Peyer's patch (tissue), 4 donors: Measurements from ENCODE around the gene GJA5.

Experiments
- CTCF ChIP-seq, 6 experiments: fragments of 450-650 bp in 4 of 6; fragments of 200-600 bp in 2 of 6; sonication (generic) in 1 of 6; IDR thresholded peaks; one replicate each; pipeline ENCODE4 v1.5.1; 2017 to 2019; ENCODE audit warnings: antibody characterized with exemption in 6 of 6, mild to moderate bottlenecking in 3 of 6, moderate library complexity in 1 of 6
- POLR2A ChIP-seq, 2 donors: fragments of 450-650 bp; IDR thresholded peaks; one replicate each; pipeline ENCODE4 v1.5.1; 2017; ENCODE audit warnings: antibody characterized with exemption in 2 of 2, mild to moderate bottlenecking in 2 of 2, moderate library complexity in 2 of 2

DNA sequence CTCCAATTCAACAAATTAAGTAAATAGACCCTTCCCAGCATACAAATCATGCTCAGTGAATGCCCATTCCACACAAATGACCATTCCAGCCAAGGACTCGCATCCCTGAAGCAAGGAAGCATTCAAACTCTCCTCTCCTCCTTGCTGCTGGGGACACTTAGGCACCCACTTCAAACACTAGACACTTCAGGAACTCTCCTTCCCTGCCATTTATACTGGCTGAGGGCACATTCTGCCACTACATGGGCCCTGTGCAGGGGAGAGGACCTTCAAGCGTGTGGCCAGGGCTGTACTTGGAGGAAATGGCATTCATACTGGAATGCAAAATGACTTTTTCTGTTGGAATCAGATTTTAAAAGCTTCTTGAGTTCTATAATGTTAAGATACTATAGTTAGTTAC lies 22.3 kb downstream of the GJA5 start:
- TF ChIP-seq POLR2A (IDR thresholded peaks at IDR 0.05) (no peak), CTCF (IDR thresholded peaks at IDR 0.05) (no peak)
